SH-SY5Y (cell line): ENCODE results near the gene CCDC175.

Experiments used
- GATA2 ChIP-seq: IDR thresholded peaks from 2 replicates; pipeline ENCODE4 v1.6.1; 2011; ENCODE audit warnings: mild to moderate bottlenecking, low read depth, low read length
- GATA3 ChIP-seq: IDR thresholded peaks from 2 replicates; pipeline ENCODE4 v1.6.1; 2011; ENCODE audit warnings: low read depth, mild to moderate bottlenecking, low read length, moderate library complexity

DNA sequence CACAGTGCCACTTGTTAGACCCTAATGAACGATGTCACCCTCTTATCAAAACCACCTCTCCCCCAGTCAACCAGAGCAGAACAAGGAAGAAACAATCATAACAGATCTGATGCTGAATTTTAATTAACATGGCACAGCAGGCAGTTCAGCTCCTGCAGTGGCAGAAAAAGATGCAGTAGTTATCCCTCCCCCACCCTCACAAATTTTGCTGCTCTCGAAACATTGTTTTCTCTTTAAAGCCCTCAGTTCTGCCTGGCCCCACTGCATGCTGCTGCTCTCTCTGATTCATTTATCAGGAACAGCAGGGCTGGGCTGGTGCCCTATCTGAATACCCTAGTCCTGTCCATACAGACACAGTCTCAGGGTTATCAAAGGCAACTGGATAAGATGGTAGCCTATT, 12.2 kb downstream of the CCDC175 start:
- TF ChIP-seq GATA3 (no peak), GATA2 (no peak)
